ENCODE data around the gene HOXA7. TPM values are rescaled to one million over a fixed set of nuclear protein-coding genes. Genes with fewer than 3 reads are reported as not detected.

HOXA7 gene
- total RNA-seq, 3 donors from 2014 or later = 4.6 to 8.8 (median 6.2) TPM

DNA sequence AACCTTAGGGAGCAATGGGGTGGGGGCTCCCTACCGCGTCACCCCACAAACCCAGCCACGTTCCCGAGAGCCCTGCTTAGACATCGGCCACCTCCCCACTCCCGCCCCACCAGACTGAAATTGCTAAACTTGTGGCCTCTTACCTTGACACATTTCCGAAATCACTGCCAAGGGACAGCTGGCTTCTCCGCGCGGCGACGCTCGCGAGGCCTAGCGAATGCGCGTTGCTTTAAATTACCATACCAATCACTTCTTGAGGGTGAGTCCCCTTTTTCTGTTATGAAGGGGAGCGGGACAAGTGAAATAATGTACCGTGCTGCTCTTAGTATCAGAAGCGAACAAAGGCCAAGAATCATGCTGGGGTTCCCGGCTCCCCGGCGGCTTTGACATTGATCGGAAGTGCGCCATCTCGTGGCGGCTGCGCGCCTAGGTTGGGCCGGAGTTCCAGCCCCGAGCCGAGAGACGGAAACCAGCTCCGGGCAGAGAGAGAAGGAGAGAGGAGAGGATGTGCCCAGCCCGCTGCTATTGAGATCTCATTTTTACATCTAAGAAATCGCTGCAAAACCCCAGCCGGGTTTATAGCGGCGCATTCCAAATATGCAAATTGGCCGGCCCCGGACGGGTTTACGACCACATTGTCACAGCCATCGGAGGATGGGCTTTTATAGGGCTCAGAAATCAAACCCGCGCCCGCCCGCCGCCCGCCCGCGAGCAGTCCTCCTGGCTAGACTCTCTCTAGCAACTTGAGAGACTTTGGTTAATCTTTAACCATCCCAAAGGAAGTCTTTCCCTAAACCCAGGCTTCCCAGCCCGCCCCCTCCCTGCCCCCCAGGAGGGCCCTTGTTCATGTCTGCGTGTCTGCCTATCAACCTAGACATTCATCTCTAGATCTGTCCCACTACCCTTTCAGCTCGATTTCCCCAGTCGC lies 23.3 kb upstream of the HOXA7 start:
- peak overlapping the region in 2 of 3 donors; percentile 25 to 50 for H3K4me3 ChIP-seq

DNA sequence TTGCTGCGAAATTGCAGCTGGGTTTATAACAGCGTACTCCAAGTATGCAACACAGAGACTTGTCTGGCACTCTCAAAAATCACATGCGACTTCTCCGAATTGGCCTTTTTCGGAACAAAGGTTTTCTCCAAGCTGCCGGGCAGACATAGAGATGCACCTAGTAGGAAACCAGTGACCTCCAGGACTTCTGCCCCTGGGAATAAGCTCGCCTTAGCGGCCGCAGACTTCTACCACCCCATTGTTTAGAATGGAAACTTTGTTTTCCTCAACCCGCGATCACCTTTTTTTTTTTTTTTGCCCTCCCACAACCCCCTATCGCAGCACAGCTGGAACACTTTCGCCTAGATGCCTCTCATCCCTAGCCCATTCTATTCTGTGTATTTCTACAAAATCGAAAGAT lies 22.6 kb upstream of the HOXA7 start:
- no peak for TF ChIP-seq POLR2AphosphoS5 (IDR thresholded peaks at IDR 0.05)
- TF ChIP-seq, protein P1, sequence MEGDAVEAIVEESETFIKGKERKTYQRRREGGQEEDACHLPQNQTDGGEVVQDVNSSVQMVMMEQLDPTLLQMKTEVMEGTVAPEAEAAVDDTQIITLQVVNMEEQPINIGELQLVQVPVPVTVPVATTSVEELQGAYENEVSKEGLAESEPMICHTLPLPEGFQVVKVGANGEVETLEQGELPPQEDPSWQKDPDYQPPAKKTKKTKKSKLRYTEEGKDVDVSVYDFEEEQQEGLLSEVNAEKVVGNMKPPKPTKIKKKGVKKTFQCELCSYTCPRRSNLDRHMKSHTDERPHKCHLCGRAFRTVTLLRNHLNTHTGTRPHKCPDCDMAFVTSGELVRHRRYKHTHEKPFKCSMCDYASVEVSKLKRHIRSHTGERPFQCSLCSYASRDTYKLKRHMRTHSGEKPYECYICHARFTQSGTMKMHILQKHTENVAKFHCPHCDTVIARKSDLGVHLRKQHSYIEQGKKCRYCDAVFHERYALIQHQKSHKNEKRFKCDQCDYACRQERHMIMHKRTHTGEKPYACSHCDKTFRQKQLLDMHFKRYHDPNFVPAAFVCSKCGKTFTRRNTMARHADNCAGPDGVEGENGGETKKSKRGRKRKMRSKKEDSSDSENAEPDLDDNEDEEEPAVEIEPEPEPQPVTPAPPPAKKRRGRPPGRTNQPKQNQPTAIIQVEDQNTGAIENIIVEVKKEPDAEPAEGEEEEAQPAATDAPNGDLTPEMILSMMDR (IDR thresholded peaks at IDR 0.05) = no peak
- no peak for TF ChIP-seq POLR2A (IDR thresholded peaks at IDR 0.05)
- H3K27ac ChIP-seq = no peak overlapping the region
- no peaks in the 10 kb centered on the region for H3K9me3 ChIP-seq
- intact Hi-C loops (cut with DNase I; ENCODE audit: low total_unique reads) = loop anchor here (10.0 kb wide), 1 partner anchor 1324 kb away; no protein-coding TSS in a partner anchor
- no peaks in the 10 kb centered on the region for H3K36me3 ChIP-seq
- DNase-seq (ENCODE audit: low spot score in 2 of 2) = no peak
- peaks cover 12 to 88% of the 10 kb centered on the region in 2 donors for H3K27me3 ChIP-seq
- H3K4me3 ChIP-seq = peak overlapping the region in 1 of 3 donors; percentile 25
- H3K4me1 ChIP-seq = peaks cover 0 to 4% of the 10 kb centered on the region in 2 donors

More for the DNA sequence above, 23.3 kb upstream of the HOXA7 start:
- no peak overlapping the region for H3K27ac ChIP-seq
- no peaks in the 10 kb centered on the region for H3K36me3 ChIP-seq
- peaks cover 0 to 11% of the 10 kb centered on the region in 2 donors for H3K4me1 ChIP-seq
- H3K9me3 ChIP-seq = no peaks in the 10 kb centered on the region
- peak in 1 of 2 donors; percentile 56 for DNase-seq (ENCODE audit: low spot score in 2 of 2)
- intact Hi-C loops (cut with DNase I; ENCODE audit: low total_unique reads) = loop anchor here (10.0 kb wide), 1 partner anchor 1325 kb away; no protein-coding TSS in a partner anchor
- H3K27me3 ChIP-seq = peaks cover 16 to 88% of the 10 kb centered on the region in 2 donors
- TF ChIP-seq POLR2A (IDR thresholded peaks at IDR 0.05) = no peak
- TF ChIP-seq, protein P1 (IDR thresholded peaks at IDR 0.05) = peak; percentile 26 to 68 (median 66)
- TF ChIP-seq POLR2AphosphoS5 (IDR thresholded peaks at IDR 0.05) = peak in 1 of 3 donors; percentile 10

DNA sequence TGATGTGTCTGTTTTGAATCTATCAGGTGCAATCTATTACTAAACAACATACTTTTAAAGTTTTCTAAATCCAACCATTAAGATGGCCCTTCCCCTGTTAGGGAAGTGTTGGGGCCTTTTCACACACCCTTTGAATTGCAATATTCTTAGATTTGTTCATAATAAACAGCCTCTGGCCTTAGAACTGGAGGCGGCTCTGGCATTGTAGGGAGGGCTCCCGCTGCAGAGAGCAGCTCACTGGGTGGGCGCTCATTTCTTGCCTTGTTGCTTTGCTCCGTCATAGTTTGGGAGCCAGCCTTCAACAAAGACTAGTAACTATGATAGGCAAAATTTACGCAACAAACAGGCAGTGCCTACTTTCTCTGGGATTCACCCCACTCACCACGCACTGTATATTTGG lies 21.9 kb upstream of the HOXA7 start:
- Histone ChIP-seq H3K4me3 (no peak overlapping the region), H3K9me3 (no peaks in the 10 kb centered on the region), H3K27ac (no peak overlapping the region), H3K4me1 (no peaks in the 10 kb centered on the region), H3K27me3 (peaks cover 11 to 88% of the 10 kb centered on the region in 2 donors), H3K36me3 (no peaks in the 10 kb centered on the region)
- intact Hi-C loops (cut with DNase I; ENCODE audit: low total_unique reads) = loop anchor here (10.0 kb wide), 1 partner anchor 1324 kb away; no protein-coding TSS in a partner anchor
- no peak for DNase-seq (ENCODE audit: low spot score in 2 of 2)
- TF ChIP-seq POLR2A (IDR thresholded peaks at IDR 0.05) = no peak
- TF ChIP-seq, protein P1 (IDR thresholded peaks at IDR 0.05) = no peak
- TF ChIP-seq POLR2AphosphoS5 (IDR thresholded peaks at IDR 0.05) = no peak

DNA sequence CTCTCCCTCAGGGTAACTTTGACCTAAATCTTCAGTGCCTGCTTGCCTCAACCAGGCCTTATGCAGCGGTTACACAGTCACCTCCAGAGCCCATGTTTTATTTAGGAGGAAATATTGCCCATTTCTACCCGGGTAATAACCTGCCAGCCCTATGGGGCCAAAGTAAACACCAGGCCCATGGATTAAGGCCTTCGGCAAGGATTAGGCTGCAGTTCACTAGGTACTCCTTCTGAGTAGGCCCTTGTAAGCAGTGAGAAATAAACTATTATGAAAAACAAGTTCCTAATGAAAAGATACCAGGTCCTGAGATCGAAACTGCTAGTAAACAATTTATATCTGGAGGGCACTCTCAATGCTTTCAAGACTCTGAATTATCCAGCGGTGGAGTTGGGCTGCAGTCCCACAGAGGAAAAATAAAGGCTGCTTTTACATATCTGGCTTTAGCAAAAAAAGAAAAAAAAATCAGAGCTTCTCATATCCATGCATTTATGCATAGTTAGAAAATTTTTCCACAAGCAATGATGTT lies 21.4 kb upstream of the HOXA7 start:
- no peak for DNase-seq (ENCODE audit: low spot score in 2 of 2)
- Histone ChIP-seq H3K9me3 (no peaks in the 10 kb centered on the region), H3K27me3 (peaks cover 8 to 85% of the 10 kb centered on the region in 2 donors), H3K27ac (no peak overlapping the region), H3K36me3 (no peaks in the 10 kb centered on the region), H3K4me3 (peak overlapping the region in 1 of 3 donors; percentile 15), H3K4me1 (no peaks in the 10 kb centered on the region)
- intact Hi-C loops (cut with DNase I; ENCODE audit: low total_unique reads) = loop anchor here (10.0 kb wide), 1 partner anchor 1323 kb away; no protein-coding TSS in a partner anchor
- TF ChIP-seq, protein P1 (IDR thresholded peaks at IDR 0.05) = no peak
- TF ChIP-seq POLR2AphosphoS5 (IDR thresholded peaks at IDR 0.05) (no peak), POLR2A (IDR thresholded peaks at IDR 0.05) (no peak)
